Measurements from ENCODE around the gene LRRC28.

Gene LRRC28

GRCh38 chr15:99410477-99410876, 159.2 kb downstream of the LRRC28 start:
- Histone ChIP-seq H3K36me3 (ENCODE audit: control insufficient read depth, low read length) (no peaks in the 10 kb centered on the region), H3K4me2 (ENCODE audit: low read length) (no peak overlapping the region), H3K4me3 (ENCODE audit: low read length) (no peak overlapping the region), H3K9me3 (ENCODE audit: control insufficient read depth, insufficient read depth, low read length) (no peaks in the 10 kb centered on the region), H3F3A (ENCODE audit: control insufficient read depth, insufficient read depth) (no peaks in the 10 kb centered on the region), H3K27me3 (ENCODE audit: control insufficient read depth, low read length) (no peaks in the 10 kb centered on the region), H3K27ac (ENCODE audit: low read depth, low read length) (no peak overlapping the region), H3K9me2 (replicated peaks; ENCODE audit: control insufficient read depth, low read length) (no peaks in the 10 kb centered on the region), H3K4me1 (ENCODE audit: control insufficient read depth, low read length) (no peaks in the 10 kb centered on the region), H4K20me1 (ENCODE audit: control insufficient read depth, insufficient read depth, low read depth, low read length) (no peaks in the 10 kb centered on the region), H3K79me2 (ENCODE audit: control insufficient read depth, low read length) (no peaks in the 10 kb centered on the region)
- TF ChIP-seq CTCF (IDR thresholded peaks at IDR 0.05; ENCODE audit: low read depth, low read length, poor library complexity, severe bottlenecking) (no peak), EZH2phosphoT487 (IDR thresholded peaks at IDR 0.05; ENCODE audit: borderline replicate concordance, low read length) (no peak)

GRCh38 chr15:99411234-99411633, 160.0 kb downstream of the LRRC28 start:
- Histone ChIP-seq H3K36me3 (ENCODE audit: control insufficient read depth, low read length) (no peaks in the 10 kb centered on the region), H3K27me3 (ENCODE audit: control insufficient read depth, low read length) (no peaks in the 10 kb centered on the region), H4K20me1 (ENCODE audit: control insufficient read depth, insufficient read depth, low read depth, low read length) (no peaks in the 10 kb centered on the region), H3K79me2 (ENCODE audit: control insufficient read depth, low read length) (no peaks in the 10 kb centered on the region), H3K27ac (ENCODE audit: low read depth, low read length) (no peak overlapping the region), H3F3A (ENCODE audit: control insufficient read depth, insufficient read depth) (no peaks in the 10 kb centered on the region), H3K9me3 (ENCODE audit: control insufficient read depth, insufficient read depth, low read length) (no peaks in the 10 kb centered on the region), H3K9me2 (replicated peaks; ENCODE audit: control insufficient read depth, low read length) (no peaks in the 10 kb centered on the region), H3K4me1 (ENCODE audit: control insufficient read depth, low read length) (no peaks in the 10 kb centered on the region), H3K4me2 (ENCODE audit: low read length) (no peak overlapping the region), H3K4me3 (ENCODE audit: low read length) (no peak overlapping the region)
- TF ChIP-seq CTCF (IDR thresholded peaks at IDR 0.05; ENCODE audit: low read depth, low read length, poor library complexity, severe bottlenecking), result no peak
- TF ChIP-seq EZH2phosphoT487 (IDR thresholded peaks at IDR 0.05; ENCODE audit: borderline replicate concordance, low read length), result no peak

GRCh38 chr15:99412082-99412481, 160.8 kb downstream of the LRRC28 start:
- no peaks in the 10 kb centered on the region for H3K27me3 ChIP-seq (ENCODE audit: control insufficient read depth, low read length)
- no peaks in the 10 kb centered on the region for H3K4me1 ChIP-seq (ENCODE audit: control insufficient read depth, low read length)
- no peaks in the 10 kb centered on the region for H3K9me2 ChIP-seq (replicated peaks; ENCODE audit: control insufficient read depth, low read length)
- no peak overlapping the region for H3K27ac ChIP-seq (ENCODE audit: low read depth, low read length)
- no peaks in the 10 kb centered on the region for H4K20me1 ChIP-seq (ENCODE audit: control insufficient read depth, insufficient read depth, low read depth, low read length)
- TF ChIP-seq CTCF (IDR thresholded peaks at IDR 0.05; ENCODE audit: low read depth, low read length, poor library complexity, severe bottlenecking), result no peak
- TF ChIP-seq EZH2phosphoT487 (IDR thresholded peaks at IDR 0.05; ENCODE audit: borderline replicate concordance, low read length), result no peak
- H3F3A ChIP-seq (ENCODE audit: control insufficient read depth, insufficient read depth), result no peaks in the 10 kb centered on the region
- no peaks in the 10 kb centered on the region for H3K9me3 ChIP-seq (ENCODE audit: control insufficient read depth, insufficient read depth, low read length)
- H3K36me3 ChIP-seq (ENCODE audit: control insufficient read depth, low read length), result no peaks in the 10 kb centered on the region
- no peaks in the 10 kb centered on the region for H3K79me2 ChIP-seq (ENCODE audit: control insufficient read depth, low read length)
- H3K4me2 ChIP-seq (ENCODE audit: low read length), result no peak overlapping the region
- H3K4me3 ChIP-seq (ENCODE audit: low read length), result no peak overlapping the region

GRCh38 chr15:99412626-99413025, 161.3 kb downstream of the LRRC28 start:
- no peaks in the 10 kb centered on the region for H3K4me1 ChIP-seq (ENCODE audit: control insufficient read depth, low read length)
- no peaks in the 10 kb centered on the region for H4K20me1 ChIP-seq (ENCODE audit: control insufficient read depth, insufficient read depth, low read depth, low read length)
- no peaks in the 10 kb centered on the region for H3F3A ChIP-seq (ENCODE audit: control insufficient read depth, insufficient read depth)
- no peaks in the 10 kb centered on the region for H3K79me2 ChIP-seq (ENCODE audit: control insufficient read depth, low read length)
- H3K4me3 ChIP-seq (ENCODE audit: low read length), result no peak overlapping the region
- H3K4me2 ChIP-seq (ENCODE audit: low read length), result no peak overlapping the region
- TF ChIP-seq CTCF (IDR thresholded peaks at IDR 0.05; ENCODE audit: low read depth, low read length, poor library complexity, severe bottlenecking) (no peak), EZH2phosphoT487 (IDR thresholded peaks at IDR 0.05; ENCODE audit: borderline replicate concordance, low read length) (no peak)
- no peak overlapping the region for H3K27ac ChIP-seq (ENCODE audit: low read depth, low read length)
- H3K9me2 ChIP-seq (replicated peaks; ENCODE audit: control insufficient read depth, low read length), result no peaks in the 10 kb centered on the region
- H3K9me3 ChIP-seq (ENCODE audit: control insufficient read depth, insufficient read depth, low read length), result no peaks in the 10 kb centered on the region
- H3K27me3 ChIP-seq (ENCODE audit: control insufficient read depth, low read length), result no peaks in the 10 kb centered on the region
- H3K36me3 ChIP-seq (ENCODE audit: control insufficient read depth, low read length), result no peaks in the 10 kb centered on the region

Data from DOHH2 (cell line).